Measurements from ENCODE around the gene GRID1.

GRID1 gene

GRCh38 chr10:86291616-86292340 lies 74.8 kb downstream of the GRID1 start:
- no peak for DNase-seq

- no peak for DNase-seq
Observed at GRCh38 chr10:86290933-86291615, 75.5 kb downstream of the GRID1 start.

GRCh38 chr10:86289577-86289868 lies 77.1 kb downstream of the GRID1 start:
- DNase-seq, result no peak

- no peak for DNase-seq
Observed at GRCh38 chr10:86288695-86289576, 77.7 kb downstream of the GRID1 start.

GRCh38 chr10:86287966-86288579 lies 78.5 kb downstream of the GRID1 start:
- no peak for DNase-seq

GRCh38 chr10:86287110-86287793 lies 79.3 kb downstream of the GRID1 start:
- DNase-seq, result no peak

- no peak for DNase-seq
Observed at GRCh38 chr10:86286236-86287109, 80.1 kb downstream of the GRID1 start.

- no peak for DNase-seq
Observed at GRCh38 chr10:86285136-86285790, 81.3 kb downstream of the GRID1 start.

GRCh38 chr10:86284355-86285105 lies 82.1 kb downstream of the GRID1 start:
- DNase-seq, result no peak

- no peak for DNase-seq
Observed at GRCh38 chr10:86283466-86284287, 82.9 kb downstream of the GRID1 start.

GRCh38 chr10:86282664-86283465 lies 83.7 kb downstream of the GRID1 start:
- no peak for DNase-seq

GRCh38 chr10:86281396-86281795 lies 85.2 kb downstream of the GRID1 start:
- no peak for DNase-seq

GRCh38 chr10:86269332-86269731 lies 97.3 kb downstream of the GRID1 start:
- DNase-seq, result no peak

GRCh38 chr10:86267286-86268195 lies 99.1 kb downstream of the GRID1 start:
- DNase-seq, result no peak

- DNase-seq, result no peak
Observed at GRCh38 chr10:86266446-86267242, 100.0 kb downstream of the GRID1 start.

GRCh38 chr10:86265895-86266259 lies 100.7 kb downstream of the GRID1 start:
- no peak for DNase-seq
